ENCODE results near the gene ZFAND3. TPM values are rescaled to one million over a fixed set of nuclear protein-coding genes. Genes with fewer than 3 reads are reported as not detected.
A peak's percentile ranks its signal among the peaks of the same experiment; 100 is the strongest.

ZFAND3 gene
- total RNA-seq, 1 experiment from 2014 or later, result 75.0 TPM

DNA sequence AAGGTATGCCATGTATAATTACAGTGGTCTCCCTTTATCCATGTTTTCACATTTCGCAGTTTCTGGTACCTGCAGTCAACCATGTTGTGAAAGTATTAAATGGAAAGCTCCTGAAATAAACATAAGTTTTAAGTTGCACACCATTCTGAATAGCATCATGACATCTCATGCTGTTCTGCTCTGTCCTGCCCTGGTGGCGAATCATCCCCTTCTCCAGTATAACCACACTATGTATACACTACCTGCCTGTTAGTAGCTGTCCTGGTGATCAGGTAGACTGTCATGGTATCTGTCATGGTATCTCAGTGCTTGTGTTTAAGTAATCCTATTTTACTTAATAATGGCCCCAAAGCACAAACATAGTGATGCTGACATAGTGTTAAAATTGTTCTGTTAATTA lies 97.1 kb downstream of the ZFAND3 start:
- CTCF ChIA-PET, result no interaction called here
- peaks cover 30% of the 10 kb centered on the region for H3K4me1 Mint-ChIP-seq (ENCODE audit: low read depth, unreplicated experiment)
- TF ChIP-seq, protein P1, sequence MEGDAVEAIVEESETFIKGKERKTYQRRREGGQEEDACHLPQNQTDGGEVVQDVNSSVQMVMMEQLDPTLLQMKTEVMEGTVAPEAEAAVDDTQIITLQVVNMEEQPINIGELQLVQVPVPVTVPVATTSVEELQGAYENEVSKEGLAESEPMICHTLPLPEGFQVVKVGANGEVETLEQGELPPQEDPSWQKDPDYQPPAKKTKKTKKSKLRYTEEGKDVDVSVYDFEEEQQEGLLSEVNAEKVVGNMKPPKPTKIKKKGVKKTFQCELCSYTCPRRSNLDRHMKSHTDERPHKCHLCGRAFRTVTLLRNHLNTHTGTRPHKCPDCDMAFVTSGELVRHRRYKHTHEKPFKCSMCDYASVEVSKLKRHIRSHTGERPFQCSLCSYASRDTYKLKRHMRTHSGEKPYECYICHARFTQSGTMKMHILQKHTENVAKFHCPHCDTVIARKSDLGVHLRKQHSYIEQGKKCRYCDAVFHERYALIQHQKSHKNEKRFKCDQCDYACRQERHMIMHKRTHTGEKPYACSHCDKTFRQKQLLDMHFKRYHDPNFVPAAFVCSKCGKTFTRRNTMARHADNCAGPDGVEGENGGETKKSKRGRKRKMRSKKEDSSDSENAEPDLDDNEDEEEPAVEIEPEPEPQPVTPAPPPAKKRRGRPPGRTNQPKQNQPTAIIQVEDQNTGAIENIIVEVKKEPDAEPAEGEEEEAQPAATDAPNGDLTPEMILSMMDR (IDR thresholded peaks at IDR 0.05; ENCODE audit: unreplicated experiment), result no peak
- no peaks in the 10 kb centered on the region for H3K27me3 Mint-ChIP-seq (ENCODE audit: unreplicated experiment)
- peaks cover 18% of the 10 kb centered on the region for H3K36me3 Mint-ChIP-seq (ENCODE audit: insufficient read depth, unreplicated experiment)
- intact Hi-C loops (cut with micrococcal nuclease; ENCODE audit: unreplicated experiment), result no loop called here
- H3K9me3 Mint-ChIP-seq (ENCODE audit: low read depth, unreplicated experiment), result no peaks in the 10 kb centered on the region
- no peak for DNase-seq
- BruUV-seq (replicated peaks), result no TSS peak
- H3K4me3 Mint-ChIP-seq (ENCODE audit: low read depth, unreplicated experiment), result no peak overlapping the region
- H3K27ac Mint-ChIP-seq (ENCODE audit: unreplicated experiment), result no peak overlapping the region

DNA sequence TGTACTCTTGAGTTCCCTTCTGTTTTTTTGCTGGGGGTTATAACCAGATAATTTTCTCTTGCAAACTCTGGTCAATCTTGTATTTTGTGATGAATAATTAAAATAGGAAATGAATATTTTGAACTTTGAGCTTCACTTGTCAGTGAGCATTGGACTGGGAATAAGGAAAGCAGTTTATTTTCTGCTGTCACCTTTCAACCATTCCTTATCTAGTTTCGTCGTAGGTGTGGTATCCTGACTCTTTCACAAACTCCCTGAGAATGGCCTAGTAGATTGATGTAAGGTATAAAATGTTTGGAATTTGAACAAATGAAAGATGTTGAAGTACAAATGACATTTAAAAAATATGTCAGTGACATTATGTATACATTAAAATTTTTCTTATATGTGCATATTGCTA lies 98.0 kb downstream of the ZFAND3 start:
- Mint-ChIP-seq H3K4me3 (ENCODE audit: low read depth, unreplicated experiment) (no peak overlapping the region), H3K36me3 (ENCODE audit: insufficient read depth, unreplicated experiment) (peaks cover 18% of the 10 kb centered on the region), H3K9me3 (ENCODE audit: low read depth, unreplicated experiment) (no peaks in the 10 kb centered on the region), H3K27me3 (ENCODE audit: unreplicated experiment) (no peaks in the 10 kb centered on the region), H3K27ac (ENCODE audit: unreplicated experiment) (peak overlapping the region; percentile 5), H3K4me1 (ENCODE audit: low read depth, unreplicated experiment) (peaks cover 30% of the 10 kb centered on the region)
- TF ChIP-seq, protein P1 (IDR thresholded peaks at IDR 0.05; ENCODE audit: unreplicated experiment), result no peak
- CTCF ChIA-PET, result no interaction called here
- intact Hi-C loops (cut with micrococcal nuclease; ENCODE audit: unreplicated experiment), result no loop called here
- DNase-seq, result no peak
- BruUV-seq (replicated peaks), result no TSS peak

DNA sequence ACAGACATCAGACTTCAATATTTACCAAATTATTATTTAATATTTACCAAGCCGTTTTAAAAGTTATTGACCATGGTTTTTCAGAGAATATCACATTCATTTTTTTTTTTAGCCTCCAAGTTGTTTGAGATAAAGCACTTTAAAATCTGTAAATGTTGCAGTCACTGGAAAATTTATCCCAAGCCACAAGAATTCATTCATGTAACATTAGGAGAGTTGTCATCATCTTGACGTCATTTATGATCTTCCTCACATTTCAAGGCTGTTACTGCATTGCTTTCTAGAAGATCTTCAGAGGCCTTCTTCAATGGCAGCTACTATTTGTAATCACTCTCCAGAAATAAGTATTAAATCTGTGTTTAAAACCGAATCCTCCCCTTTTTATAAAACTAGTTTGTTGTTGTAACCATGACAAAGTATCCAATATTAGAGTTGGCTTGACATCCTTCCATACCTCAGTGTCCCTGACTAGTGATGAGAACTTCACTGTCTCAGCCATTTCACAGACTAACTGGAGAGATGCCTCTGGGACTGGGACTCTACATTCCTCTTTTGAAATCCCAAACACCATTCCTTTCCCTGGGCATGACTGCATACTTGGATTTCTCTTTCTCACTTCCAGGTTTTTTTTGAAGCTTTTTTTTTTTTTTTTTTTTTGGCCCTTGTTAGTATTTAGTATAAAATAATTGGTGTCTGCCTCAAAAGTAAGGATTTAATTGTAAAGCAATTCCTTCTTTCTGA lies 100.1 kb downstream of the ZFAND3 start:
- H3K36me3 Mint-ChIP-seq (ENCODE audit: insufficient read depth, unreplicated experiment), result peaks cover 13% of the 10 kb centered on the region
- peaks cover 30% of the 10 kb centered on the region for H3K4me1 Mint-ChIP-seq (ENCODE audit: low read depth, unreplicated experiment)
- DNase-seq, result no peak
- H3K27me3 Mint-ChIP-seq (ENCODE audit: unreplicated experiment), result no peaks in the 10 kb centered on the region
- TF ChIP-seq, protein P1 (IDR thresholded peaks at IDR 0.05; ENCODE audit: unreplicated experiment), result no peak
- H3K9me3 Mint-ChIP-seq (ENCODE audit: low read depth, unreplicated experiment), result no peaks in the 10 kb centered on the region
- CTCF ChIA-PET, result interaction anchor here (0.6 kb wide), 1 partner anchor 61 kb away, joined by 6 read pairs; no protein-coding TSS in a partner anchor
- BruUV-seq (replicated peaks), result no TSS peak
- no peak overlapping the region for H3K27ac Mint-ChIP-seq (ENCODE audit: unreplicated experiment)
- intact Hi-C loops (cut with micrococcal nuclease; ENCODE audit: unreplicated experiment), result no loop called here
- H3K4me3 Mint-ChIP-seq (ENCODE audit: low read depth, unreplicated experiment), result no peak overlapping the region

DNA sequence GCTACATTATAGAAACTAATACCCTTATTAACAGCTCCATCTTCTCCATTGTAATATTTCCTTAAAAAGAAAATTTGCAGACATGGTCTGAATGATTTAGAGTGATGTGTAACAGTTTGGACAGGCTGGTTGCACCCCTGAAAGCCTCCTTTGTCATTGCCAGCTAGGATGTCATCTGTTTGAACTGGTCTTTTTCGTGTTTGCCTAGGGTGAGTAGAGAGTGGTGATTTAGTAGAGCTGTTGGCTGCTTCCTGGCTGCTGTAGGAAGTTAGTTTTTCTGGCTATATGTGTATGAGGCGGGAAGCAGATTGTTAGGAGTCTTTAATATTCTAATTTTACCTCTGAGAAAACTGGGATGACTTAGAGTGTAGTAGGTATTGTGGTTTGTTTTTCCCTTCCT lies 101.1 kb downstream of the ZFAND3 start:
- Mint-ChIP-seq H3K4me1 (ENCODE audit: low read depth, unreplicated experiment) (peaks cover 24% of the 10 kb centered on the region), H3K4me3 (ENCODE audit: low read depth, unreplicated experiment) (no peak overlapping the region), H3K27ac (ENCODE audit: unreplicated experiment) (no peak overlapping the region), H3K36me3 (ENCODE audit: insufficient read depth, unreplicated experiment) (peaks cover 13% of the 10 kb centered on the region), H3K27me3 (ENCODE audit: unreplicated experiment) (no peaks in the 10 kb centered on the region), H3K9me3 (ENCODE audit: low read depth, unreplicated experiment) (no peaks in the 10 kb centered on the region)
- no peak for DNase-seq
- no TSS peak for BruUV-seq (replicated peaks)
- intact Hi-C loops (cut with micrococcal nuclease; ENCODE audit: unreplicated experiment), result no loop called here
- TF ChIP-seq, protein P1 (IDR thresholded peaks at IDR 0.05; ENCODE audit: unreplicated experiment), result no peak
- CTCF ChIA-PET, result no interaction called here

Data from Calu3 (cell line).